ENCODE measurements around the gene TMEM161A. TPM values are rescaled to one million over a fixed set of nuclear protein-coding genes. Genes with fewer than 3 reads are reported as not detected.

TMEM161A gene
- total RNA-seq, 1 experiment from 2014 or later: 46.0 TPM

- Mint-ChIP-seq H3K36me3 (peaks cover 37% of the 10 kb centered on the region), H3K4me3 (no peak overlapping the region), H3K27me3 (ENCODE audit: low read depth) (no peaks in the 10 kb centered on the region), H3K4me1 (no peaks in the 10 kb centered on the region), H3K9me3 (peaks cover 14% of the 10 kb centered on the region), H3K27ac (no peak overlapping the region)
- ATAC-seq: no peak
- no peak for TF ChIP-seq ATF1 (CRISPR knock-in tag; IDR thresholded peaks at IDR 0.05)
- TF ChIP-seq AFF4 (CRISPR knock-in tag; IDR thresholded peaks at IDR 0.05; ENCODE audit: borderline replicate concordance): no peak
- TF ChIP-seq ATF6 (CRISPR knock-in tag; IDR thresholded peaks at IDR 0.05): no peak
- TF ChIP-seq SMAD3 (CRISPR knock-in tag; IDR thresholded peaks at IDR 0.05; ENCODE audit: borderline replicate concordance): no peak
- TF ChIP-seq PREB (CRISPR knock-in tag; IDR thresholded peaks at IDR 0.05; ENCODE audit: borderline replicate concordance): no peak
- TF ChIP-seq SOX15 (CRISPR knock-in tag; IDR thresholded peaks at IDR 0.05): no peak
- no peak for TF ChIP-seq ERG (CRISPR knock-in tag; IDR thresholded peaks at IDR 0.05)
- TF ChIP-seq ZBTB21 (CRISPR knock-in tag; IDR thresholded peaks at IDR 0.05; ENCODE audit: borderline replicate concordance): no peak
- TF ChIP-seq PRRX2 (CRISPR knock-in tag; IDR thresholded peaks at IDR 0.05): no peak
- no peak for TF ChIP-seq ZNF232 (CRISPR knock-in tag; IDR thresholded peaks at IDR 0.05)
- no peak for TF ChIP-seq ZSCAN18 (CRISPR knock-in tag; IDR thresholded peaks at IDR 0.05)
- no peak for TF ChIP-seq ZNF512 (CRISPR knock-in tag; IDR thresholded peaks at IDR 0.05; ENCODE audit: borderline replicate concordance)
- no peak for TF ChIP-seq ZMAT4 (CRISPR knock-in tag; IDR thresholded peaks at IDR 0.05)
- no peak for TF ChIP-seq TCF7 (CRISPR knock-in tag; IDR thresholded peaks at IDR 0.05; ENCODE audit: low read depth)
- ChIA-PET POLR2A (interaction anchor here (0.6 kb wide), 1 partner anchor 412 kb away, joined by 4 read pairs; no protein-coding TSS in a partner anchor), CTCF (interaction anchor here (0.7 to 2.5 kb wide), 4 partner anchors 12 to 102 kb away, joined by 3 to 6 read pairs (median 4); no protein-coding TSS in a partner anchor)
- no peak for DNase-seq (ENCODE audit: low spot score)
These were observed 15.4 kb downstream of the TMEM161A start for GRCh38 chr19:19122902-19123301.
